ENCODE data around the gene KCNQ1. TPM values are rescaled to one million over a fixed set of nuclear protein-coding genes. Genes with fewer than 3 reads are reported as not detected.

KCNQ1 gene
- total RNA-seq, 1 donor from 2014 or later, result 10.7 TPM

- peak; percentile 72 for DNase-seq (ENCODE audit: low spot score)
These were observed 104.3 kb downstream of the KCNQ1 start for GRCh38 chr11:2549080-2549479.

GRCh38 chr11:2549491-2549875 is 104.7 kb downstream of the KCNQ1 start:
- DNase-seq (ENCODE audit: low spot score), result peak; percentile 64

GRCh38 chr11:2549876-2550605 is 105.2 kb downstream of the KCNQ1 start:
- DNase-seq (ENCODE audit: low spot score), result peak; percentile 82

GRCh38 chr11:2550606-2550970 is 105.8 kb downstream of the KCNQ1 start:
- DNase-seq (ENCODE audit: low spot score), result no peak

GRCh38 chr11:2551131-2551530 is 106.3 kb downstream of the KCNQ1 start:
- peak; percentile 84 for DNase-seq (ENCODE audit: low spot score)

GRCh38 chr11:2552210-2552609 is 107.4 kb downstream of the KCNQ1 start:
- no peak for DNase-seq (ENCODE audit: low spot score)

GRCh38 chr11:2553198-2553597 is 108.4 kb downstream of the KCNQ1 start:
- no peak for DNase-seq (ENCODE audit: low spot score)

GRCh38 chr11:2553886-2554285 is 109.1 kb downstream of the KCNQ1 start:
- peak; percentile 20 for DNase-seq (ENCODE audit: low spot score)

- DNase-seq (ENCODE audit: low spot score), result peak; percentile 33
These were observed 109.8 kb downstream of the KCNQ1 start for GRCh38 chr11:2554338-2555207.

- peak; percentile 59 for DNase-seq (ENCODE audit: low spot score)
These were observed 110.5 kb downstream of the KCNQ1 start for GRCh38 chr11:2555336-2555735.

- peak; percentile 82 for DNase-seq (ENCODE audit: low spot score)
These were observed 111.1 kb downstream of the KCNQ1 start for GRCh38 chr11:2555891-2556290.

- DNase-seq (ENCODE audit: low spot score), result peak; percentile 49
These were observed 112.6 kb downstream of the KCNQ1 start for GRCh38 chr11:2557381-2557780.

GRCh38 chr11:2558397-2558796 is 113.6 kb downstream of the KCNQ1 start:
- DNase-seq (ENCODE audit: low spot score), result peak; percentile 85

- DNase-seq (ENCODE audit: low spot score), result peak; percentile 76
These were observed 114.2 kb downstream of the KCNQ1 start for GRCh38 chr11:2558861-2559526.

- peak; percentile 37 for DNase-seq (ENCODE audit: low spot score)
These were observed 114.9 kb downstream of the KCNQ1 start for GRCh38 chr11:2559527-2560311.

GRCh38 chr11:2561696-2562581 is 117.1 kb downstream of the KCNQ1 start:
- DNase-seq (ENCODE audit: low spot score), result peak; percentile 87

GRCh38 chr11:2562890-2563212 is 118.0 kb downstream of the KCNQ1 start:
- DNase-seq (ENCODE audit: low spot score), result no peak

- peak; percentile 87 for DNase-seq (ENCODE audit: low spot score)
These were observed 118.6 kb downstream of the KCNQ1 start for GRCh38 chr11:2563213-2564007.

GRCh38 chr11:2564008-2564530 is 119.3 kb downstream of the KCNQ1 start:
- DNase-seq (ENCODE audit: low spot score), result peak; percentile 73
